ENCODE results near the gene GAS2L3.
"Not testable (repeated sequence)": the region's sequence is repeated elsewhere in the genome, so short reads cannot be mapped to it uniquely, and the experiment has no call there.

GAS2L3 gene

GRCh38 chr12:100574187-100575074 is 947 bp downstream of the GAS2L3 start:
- no peak for DNase-seq (ENCODE audit: low read depth)

GRCh38 chr12:100576331-100577036 is 3.0 kb downstream of the GAS2L3 start:
- DNase-seq (ENCODE audit: low read depth) = no peak

- DNase-seq (ENCODE audit: low read depth) = no peak
Measured at GRCh38 chr12:100578923-100579322, 5.4 kb downstream of the GAS2L3 start.

DNA sequence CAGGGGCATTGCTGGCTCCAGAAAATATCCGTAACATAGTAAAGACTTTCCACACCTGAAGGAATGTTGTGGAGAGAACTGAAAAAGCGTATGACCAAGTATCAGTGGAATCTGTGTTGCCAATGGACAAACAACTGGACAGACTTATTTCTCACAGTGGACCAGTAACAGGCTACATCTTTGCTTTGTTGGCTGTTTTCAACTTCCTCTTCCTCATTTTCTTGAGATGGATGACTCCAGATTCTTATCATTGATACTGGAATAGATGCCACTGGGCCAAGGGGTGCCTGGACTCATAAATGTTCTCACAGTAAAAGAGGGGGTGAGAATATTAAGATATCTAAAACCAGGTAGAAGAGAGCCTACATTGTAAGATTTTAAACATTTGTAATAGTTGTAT is 6.4 kb downstream of the GAS2L3 start:
- DNase-seq (ENCODE audit: low read depth) = no peak

DNA sequence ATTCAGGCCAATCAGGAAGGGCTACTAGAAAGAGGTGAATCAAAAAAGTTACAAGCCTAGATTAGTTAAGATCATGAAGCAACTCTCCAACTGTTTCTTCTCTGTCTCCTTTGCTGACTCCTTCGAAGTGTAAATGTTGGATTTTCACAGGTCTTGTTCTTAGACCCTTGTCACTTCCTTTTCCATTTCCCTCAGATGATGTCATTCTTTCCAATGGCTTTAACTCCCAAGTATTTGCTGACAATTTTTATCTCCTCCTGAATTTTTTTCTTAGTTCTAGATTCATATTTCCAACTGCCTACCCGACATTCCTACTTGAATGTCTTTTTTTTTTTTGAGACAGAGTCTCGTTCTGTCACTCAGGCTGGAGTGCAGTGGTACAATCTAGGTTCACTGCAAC is 10.8 kb downstream of the GAS2L3 start:
- DNase-seq (ENCODE audit: low read depth) = no peak

GRCh38 chr12:100591979-100592378 is 18.5 kb downstream of the GAS2L3 start:
- no peak for DNase-seq (ENCODE audit: low read depth)

DNA sequence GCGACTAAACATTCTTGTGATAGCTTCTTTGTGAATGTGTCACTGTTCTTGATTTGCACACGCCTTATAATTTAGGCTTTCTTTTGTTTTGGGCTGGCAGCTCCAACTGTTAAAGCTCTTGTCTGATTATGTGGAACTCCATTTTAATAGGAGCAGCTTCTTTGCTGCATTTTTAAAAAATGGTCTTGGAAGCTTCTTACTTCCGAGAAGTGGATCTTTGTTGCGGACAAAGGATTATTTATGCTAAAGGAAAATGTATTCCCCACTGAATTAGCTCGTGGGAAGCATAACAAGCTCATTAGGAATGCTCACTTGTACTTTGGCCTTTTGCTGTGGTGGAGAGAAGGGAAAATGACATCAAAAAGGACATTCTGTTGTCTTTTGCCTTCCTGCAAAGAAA is 20.0 kb downstream of the GAS2L3 start:
- DNase-seq (ENCODE audit: low read depth) = no peak

DNA sequence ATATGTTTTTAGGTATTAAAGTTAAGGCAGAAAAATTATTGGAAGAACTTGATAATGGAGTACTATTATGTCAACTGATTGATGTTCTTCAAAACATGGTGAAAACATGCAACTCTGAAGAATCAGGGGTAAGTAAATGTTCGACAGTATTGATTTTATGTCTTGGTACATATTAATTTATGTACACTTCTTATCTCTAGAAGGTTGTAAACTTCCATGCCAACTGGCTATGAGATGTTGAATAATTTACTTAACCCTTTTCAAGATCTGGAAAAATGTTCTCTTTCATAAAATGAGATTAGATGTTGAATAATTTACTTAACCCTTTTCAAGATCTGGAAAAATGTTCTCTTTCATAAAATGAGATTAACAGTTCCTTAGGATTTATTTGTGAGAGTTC is 28.1 kb downstream of the GAS2L3 start:
- DNase-seq (ENCODE audit: low read depth) = no peak

GRCh38 chr12:100602997-100603396 is 29.5 kb downstream of the GAS2L3 start:
- DNase-seq (ENCODE audit: low read depth) = not testable (repeated sequence)

- no peak for DNase-seq (ENCODE audit: low read depth)
Measured at GRCh38 chr12:100608776-100609175, 35.3 kb downstream of the GAS2L3 start.

DNA sequence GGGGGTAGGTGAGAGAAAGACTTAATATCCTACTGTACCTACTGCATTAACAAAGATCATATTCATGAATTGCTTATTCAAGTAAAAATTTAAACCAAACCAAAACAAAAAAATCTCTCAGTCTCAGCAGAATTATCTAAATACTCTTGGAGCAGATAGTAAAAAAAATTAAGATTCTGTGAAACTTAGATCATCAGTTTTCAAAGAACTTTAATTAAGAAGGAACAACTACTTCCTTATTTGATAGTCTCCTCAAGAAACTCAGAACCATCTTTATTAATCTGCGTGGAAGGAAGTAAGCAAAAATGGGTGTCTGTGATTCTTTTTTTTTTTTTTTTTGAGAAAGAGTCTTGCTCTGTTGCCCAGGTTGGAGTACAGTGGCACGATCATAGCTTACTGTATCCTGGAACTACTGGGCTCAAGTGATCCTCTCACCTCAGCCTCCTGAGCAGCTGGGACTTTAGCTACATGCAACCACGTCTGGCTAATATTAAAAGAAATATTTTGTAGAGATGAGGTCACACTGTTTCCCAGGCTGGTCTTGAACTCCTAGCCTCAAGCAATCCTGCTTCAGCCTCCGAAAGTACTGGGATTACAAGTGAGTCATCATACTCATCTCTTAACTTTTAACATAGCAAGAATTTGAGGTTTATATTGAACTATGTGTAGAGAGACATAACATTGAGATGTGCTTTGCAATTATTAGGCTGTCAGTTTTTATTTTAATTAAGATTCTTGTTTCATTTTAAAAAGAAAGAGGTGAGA is 37.4 kb downstream of the GAS2L3 start:
- no peak for DNase-seq (ENCODE audit: low read depth)

DNA sequence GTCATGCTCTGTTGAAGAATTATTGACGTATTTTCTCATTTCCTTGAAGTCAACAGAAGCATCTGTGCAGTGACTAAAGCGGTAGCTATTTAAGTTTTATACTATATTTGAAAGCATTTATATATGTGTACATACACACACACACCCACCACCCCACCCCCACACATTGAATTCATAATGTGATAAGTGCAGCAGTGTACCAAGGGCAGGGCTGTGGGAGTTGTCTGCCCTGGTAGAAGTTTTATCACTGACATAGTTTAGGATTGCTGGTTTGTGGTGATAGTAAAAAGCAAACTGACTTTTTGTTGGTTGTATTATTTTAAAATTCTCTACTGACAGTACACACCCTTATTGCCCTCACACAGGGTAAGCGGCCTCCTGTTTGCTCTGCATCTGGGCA is 39.1 kb downstream of the GAS2L3 start:
- no peak for DNase-seq (ENCODE audit: low read depth)

DNA sequence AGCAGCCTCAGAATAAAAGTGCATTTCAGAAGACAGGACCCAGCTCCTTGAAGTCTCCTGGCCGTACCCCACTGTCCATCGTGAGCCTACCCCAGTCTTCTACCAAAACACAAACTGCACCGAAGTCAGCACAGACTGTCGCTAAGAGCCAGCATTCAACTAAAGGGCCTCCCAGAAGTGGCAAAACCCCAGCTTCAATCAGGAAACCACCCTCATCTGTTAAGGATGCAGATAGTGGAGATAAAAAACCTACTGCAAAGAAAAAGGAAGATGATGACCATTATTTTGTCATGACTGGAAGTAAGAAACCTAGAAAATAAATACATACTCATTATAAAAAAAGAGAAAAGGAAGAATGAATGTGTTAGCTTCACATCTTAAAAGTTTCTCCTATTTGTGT is 51.1 kb downstream of the GAS2L3 start:
- DNase-seq (ENCODE audit: low read depth) = no peak

- DNase-seq (ENCODE audit: low read depth) = no peak
Measured at GRCh38 chr12:100632445-100632892, 59.0 kb downstream of the GAS2L3 start.

DNA sequence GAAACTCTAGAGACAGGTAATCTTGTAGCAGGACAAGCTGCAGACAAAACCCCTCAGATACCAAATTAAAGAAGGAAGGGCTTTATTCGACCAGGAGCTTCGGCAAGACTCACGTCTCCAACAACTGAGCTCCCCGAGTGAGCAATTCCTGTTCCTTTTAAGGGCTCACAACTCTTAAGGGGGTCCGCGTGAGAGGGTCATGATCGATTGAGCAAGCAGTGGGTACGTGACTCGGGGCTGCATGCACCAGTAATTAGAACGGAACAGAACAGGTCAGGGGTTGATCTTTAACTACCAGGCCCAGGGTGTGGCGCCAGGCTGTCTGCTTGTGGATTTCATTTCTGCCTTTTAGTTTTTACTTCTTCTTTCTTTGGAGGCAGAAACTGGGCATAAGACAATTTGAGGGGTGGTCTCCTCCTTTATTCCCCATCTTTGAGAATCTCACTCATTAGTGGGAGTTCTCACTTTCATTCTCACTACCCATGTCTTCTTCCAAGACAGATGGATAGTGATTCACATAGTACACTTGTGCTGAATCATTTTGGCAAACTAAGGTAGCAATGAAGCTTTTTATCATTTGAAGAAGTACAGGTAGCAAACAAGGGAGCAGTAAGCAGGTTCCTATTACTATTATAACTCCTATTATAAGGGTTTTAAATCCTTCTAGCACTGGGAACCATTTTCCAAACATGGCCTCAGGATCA is 59.8 kb downstream of the GAS2L3 start:
- DNase-seq (ENCODE audit: low read depth) = not testable (repeated sequence)

DNA sequence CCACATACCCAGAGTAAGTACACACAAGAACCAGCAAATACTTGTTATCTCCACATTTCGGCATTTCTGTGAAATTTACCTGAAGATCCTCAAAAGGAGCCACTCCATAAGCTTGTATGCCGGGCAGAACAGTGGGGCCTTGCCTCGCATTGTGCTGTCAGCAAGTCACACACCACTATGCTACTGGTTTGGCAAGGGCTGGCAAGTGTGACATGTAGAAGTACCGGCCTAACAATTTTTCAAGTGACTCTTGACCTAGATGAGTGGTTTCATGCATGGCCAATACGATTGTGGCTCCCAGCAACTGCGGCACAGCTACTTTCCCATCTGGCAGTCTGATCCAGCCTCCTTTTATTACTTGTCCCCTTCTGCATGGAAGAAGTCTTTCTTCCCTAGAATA is 69.8 kb downstream of the GAS2L3 start:
- no peak for DNase-seq (ENCODE audit: low read depth)

GRCh38 chr12:100646896-100647295 is 73.4 kb downstream of the GAS2L3 start:
- DNase-seq (ENCODE audit: low read depth) = no peak

GRCh38 chr12:100651108-100651507 is 77.6 kb downstream of the GAS2L3 start:
- no peak for DNase-seq (ENCODE audit: low read depth)

DNA sequence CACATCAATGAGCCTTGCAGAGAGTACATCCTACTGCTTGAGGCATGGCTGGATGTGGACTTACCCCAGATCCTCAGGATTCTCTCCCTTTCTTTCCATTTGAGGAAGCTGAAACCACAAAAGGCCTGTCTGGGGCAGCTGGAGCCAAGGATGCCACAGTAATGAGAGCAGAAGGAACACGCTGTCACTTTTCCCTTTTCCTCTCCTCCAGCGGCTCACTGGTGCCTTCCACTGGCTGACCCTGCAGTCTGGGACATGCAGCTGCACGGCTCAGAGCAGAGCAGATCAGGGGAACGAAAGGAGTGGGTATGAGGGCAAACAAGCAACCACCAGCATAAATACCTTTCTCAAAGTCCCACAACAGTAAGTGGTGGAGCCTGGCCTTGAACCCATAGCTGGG is 78.2 kb downstream of the GAS2L3 start:
- no peak for DNase-seq (ENCODE audit: low read depth)

DNA sequence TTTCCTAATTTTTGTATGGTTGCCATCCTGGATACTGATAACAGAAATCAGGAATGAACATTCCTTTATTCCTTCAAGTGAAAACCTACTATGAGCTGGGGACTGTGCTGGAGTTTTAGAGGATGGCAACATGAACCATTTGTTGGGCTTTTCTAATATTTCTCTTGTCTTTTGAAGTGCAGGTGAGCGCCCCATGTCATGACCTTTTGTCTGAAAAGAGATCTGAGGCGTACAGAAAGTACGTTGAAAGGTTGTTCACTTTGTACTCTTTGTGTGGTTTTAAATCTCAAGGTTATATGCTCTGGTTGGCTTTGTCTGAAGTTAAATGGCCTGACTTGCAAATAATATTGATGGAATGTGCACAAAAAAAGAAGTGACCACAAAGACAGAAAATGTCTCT is 79.0 kb downstream of the GAS2L3 start:
- no peak for DNase-seq (ENCODE audit: low read depth)

- no peak for DNase-seq (ENCODE audit: low read depth)
Measured at GRCh38 chr12:100656141-100656540, 82.7 kb downstream of the GAS2L3 start.

DNA sequence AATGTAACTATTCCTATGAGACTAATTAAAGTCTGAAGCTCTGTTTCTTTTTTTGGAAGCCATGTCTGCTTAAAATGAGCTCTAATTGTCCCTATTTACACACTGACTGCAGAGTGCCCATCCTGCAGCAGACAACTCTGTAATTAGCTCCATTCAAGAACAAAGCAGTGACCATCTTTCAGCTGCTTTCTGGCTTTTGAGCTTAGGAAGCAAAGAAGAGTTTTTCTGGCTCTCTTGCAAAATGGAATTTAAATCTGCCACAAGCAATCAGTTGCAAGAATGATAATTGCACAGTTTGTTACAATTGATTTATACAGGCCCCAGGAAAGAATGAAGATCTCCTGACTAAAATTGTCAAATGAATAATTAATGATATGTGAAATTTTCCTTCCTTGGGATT is 83.4 kb downstream of the GAS2L3 start:
- DNase-seq (ENCODE audit: low read depth) = no peak

Measured in stimulated activated CD4-positive, alpha-beta T cell treated with anti-CD3 and anti-CD28 coated beads, Interleukin-2, amount 100 ng/mL, for 4 hours (primary cell).